HPDE6-E6E7 (cell line): ENCODE results near the gene SPPL2A.
"Not testable (repeated sequence)": the region's sequence is repeated elsewhere in the genome, so short reads cannot be mapped to it uniquely, and the experiment has no call there.

ENCODE experiments used
- DNase-seq: peaks from one replicate; pipeline ENCODE4 v3.0.0; 2011; ENCODE audit warnings: missing footprints; ENCODE audit errors: extremely low spot score

SPPL2A gene

DNA sequence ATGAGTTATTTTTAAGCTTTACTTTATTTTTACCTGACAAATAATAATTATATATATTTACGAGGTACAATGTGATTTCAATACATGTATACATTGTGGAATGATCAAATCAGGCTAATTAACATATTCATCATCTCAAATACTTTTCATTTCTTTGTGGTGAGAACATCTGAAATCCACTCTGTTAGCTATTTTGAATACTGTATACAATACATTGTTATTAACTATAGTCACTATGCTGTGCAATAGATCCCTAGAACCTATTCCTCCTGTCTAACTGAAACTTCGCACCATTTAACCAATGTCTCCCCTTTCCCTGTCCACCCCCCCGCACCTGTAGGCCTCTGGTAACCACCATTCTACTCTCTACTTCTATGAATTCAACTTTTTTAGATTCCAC, 7.9 kb upstream of the SPPL2A start:
- DNase-seq, result no peak

- no peak for DNase-seq
Observed at GRCh38 chr15:50767332-50767861, 1.9 kb upstream of the SPPL2A start.

DNA sequence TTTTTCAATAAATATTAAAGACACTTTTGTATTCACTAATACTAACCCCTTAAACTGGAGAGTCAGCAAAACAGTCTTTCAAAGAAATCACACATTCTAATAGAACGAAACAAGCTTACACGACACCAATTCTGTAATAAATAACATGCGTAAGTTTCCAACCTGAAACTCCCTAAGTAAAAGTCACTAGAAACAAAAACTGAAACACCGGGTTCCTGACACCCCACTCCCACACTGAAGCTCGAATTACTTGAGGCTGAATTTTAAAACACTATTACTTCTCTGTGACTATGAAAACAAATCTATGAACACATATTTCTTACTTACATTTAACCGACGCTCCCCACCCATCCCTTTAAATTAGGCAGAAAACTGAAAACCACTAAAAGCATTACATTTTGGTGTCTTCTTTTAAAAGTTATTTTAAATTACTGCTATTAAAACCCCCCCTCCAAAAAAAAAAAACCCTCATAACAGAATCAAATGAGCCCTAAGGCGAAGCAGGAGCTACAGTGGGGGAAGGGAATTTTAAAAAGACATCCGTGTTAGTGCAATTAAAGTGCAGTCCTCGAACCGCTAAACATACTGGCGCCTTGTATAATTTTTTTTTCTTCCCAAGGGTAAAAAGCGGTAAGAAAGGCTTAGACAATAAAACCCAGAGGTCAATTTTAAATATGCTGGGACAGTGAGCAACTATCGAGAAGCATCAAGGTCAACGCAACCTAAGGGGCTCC, 878 bp downstream of the SPPL2A start:
- no peak for DNase-seq

DNA sequence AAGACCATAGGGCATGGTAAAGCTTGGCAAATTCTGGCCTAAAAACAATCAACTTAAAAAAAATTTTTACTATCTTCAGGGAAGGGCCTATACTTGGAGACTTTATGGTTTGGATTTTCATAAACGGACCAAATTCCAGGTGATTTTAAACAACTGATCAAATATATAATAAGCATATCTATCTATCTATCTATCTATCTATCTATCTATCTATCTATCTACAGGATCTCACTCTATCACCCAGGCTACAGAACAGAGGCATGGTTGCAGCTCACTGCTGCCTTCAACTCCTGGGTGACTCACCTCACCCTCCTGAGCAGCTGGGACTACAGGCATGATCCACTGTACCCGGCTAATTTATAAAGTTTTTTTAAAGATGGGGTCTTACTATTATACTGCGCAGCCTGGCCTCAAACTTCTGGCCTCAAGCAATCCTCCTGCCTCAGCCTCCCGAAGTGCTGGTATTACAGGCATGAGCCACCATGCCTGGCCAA, 6.7 kb downstream of the SPPL2A start:
- DNase-seq, result no peak

GRCh38 chr15:50753463-50753862, 12.0 kb downstream of the SPPL2A start:
- DNase-seq, result no peak

GRCh38 chr15:50751394-50751793, 14.1 kb downstream of the SPPL2A start:
- DNase-seq, result no peak

GRCh38 chr15:50750227-50750705, 15.2 kb downstream of the SPPL2A start:
- no peak for DNase-seq

GRCh38 chr15:50747523-50747922, 18.0 kb downstream of the SPPL2A start:
- DNase-seq, result no peak

DNA sequence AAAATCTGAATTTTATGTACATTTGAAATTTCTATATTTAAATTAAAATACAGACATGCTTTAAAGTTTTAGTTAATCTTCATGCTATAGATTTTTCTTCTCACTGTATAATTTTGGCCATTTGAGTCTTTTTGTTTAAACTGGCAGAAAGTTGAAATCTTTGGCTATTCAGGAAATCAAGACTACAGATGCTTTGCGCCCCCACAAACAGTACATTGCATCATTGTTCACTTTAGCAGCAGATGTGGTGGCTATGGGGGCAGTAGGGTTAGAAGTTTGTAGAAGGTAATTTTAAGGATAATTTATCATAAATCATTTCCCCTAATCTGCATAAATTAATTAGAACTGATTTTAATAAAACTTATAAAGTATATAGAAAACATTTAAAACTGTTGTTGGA, 20.9 kb downstream of the SPPL2A start:
- no peak for DNase-seq

DNA sequence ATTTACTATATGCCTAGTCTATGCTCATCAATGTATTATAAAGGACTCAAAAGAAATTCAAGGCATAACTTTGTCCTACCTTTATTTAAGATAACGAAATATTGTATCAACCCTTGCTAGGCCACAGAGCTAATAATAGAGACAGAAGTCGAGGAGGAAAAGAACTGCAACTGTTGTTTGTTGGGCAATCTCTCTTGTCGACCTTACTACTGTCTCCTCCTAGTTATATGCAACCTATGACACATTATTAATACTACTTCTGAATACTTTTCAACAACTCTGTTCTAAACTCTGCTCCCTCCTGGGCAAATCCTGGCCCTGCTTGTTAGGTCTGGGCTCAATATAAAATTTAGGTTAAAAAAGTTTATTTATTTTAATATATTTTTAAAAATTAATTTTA, 24.6 kb downstream of the SPPL2A start:
- no peak for DNase-seq

- no peak for DNase-seq
Observed at GRCh38 chr15:50736823-50737222, 28.7 kb downstream of the SPPL2A start.

DNA sequence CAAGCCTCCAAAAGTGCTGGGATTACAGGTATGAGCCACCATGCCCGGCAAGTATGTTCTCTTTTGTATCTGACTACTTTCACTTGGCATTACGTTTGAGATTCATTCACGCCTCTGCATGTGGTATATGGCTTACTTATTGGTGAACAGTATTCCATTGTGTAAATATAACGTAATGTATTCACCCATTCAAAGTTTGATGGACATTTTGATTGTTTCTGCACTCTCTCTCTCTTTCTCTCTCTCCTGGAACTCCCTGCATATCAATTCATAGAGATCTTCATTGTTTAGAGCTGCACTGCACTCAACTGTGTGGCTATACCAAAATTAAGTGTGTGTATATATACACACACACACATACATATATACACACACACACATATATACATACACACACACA, 30.4 kb downstream of the SPPL2A start:
- no peak for DNase-seq

DNA sequence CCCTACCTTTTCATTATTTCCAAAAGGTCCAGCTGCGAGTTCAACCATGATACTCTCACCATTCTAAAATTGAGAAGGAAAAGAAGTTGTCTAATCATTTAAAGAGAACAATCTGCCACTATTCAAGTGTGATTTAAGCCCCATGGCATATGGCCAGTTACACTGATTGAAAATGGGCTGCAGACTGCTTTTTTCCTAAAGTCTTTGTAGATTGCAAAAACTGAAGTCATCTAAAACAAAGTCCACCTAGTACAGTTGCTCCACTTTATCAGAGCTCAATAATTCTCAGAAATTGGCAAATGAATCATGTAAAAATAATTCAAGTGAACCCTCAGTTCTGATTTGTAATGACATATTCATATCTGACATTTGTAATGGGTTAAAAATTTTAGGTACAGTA, 39.2 kb downstream of the SPPL2A start:
- no peak for DNase-seq

- DNase-seq, result no peak
Observed at GRCh38 chr15:50718700-50719125, 46.8 kb downstream of the SPPL2A start.

DNA sequence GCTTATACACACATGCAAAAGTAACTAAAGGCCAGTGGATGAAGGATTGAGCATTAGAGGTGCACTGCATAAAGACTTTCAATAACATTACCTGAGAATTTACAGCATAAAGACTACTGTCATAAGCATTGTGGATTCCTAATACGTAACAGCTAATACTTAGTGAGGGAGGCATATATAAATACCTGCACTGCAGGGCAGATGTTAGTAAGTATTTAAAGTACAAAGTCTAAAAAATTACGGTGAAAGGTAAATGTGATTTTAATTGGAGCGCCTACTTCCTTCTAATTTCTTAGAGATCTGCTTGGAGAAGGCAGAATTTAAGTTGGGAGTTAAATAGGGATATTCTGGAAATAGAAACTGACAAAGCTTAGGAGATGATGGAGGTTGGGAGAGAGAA, 53.5 kb downstream of the SPPL2A start:
- no peak for DNase-seq

- DNase-seq, result no peak
Observed at GRCh38 chr15:50710585-50710984, 54.9 kb downstream of the SPPL2A start.

GRCh38 chr15:50707878-50708427, 57.6 kb downstream of the SPPL2A start:
- DNase-seq, result no peak

DNA sequence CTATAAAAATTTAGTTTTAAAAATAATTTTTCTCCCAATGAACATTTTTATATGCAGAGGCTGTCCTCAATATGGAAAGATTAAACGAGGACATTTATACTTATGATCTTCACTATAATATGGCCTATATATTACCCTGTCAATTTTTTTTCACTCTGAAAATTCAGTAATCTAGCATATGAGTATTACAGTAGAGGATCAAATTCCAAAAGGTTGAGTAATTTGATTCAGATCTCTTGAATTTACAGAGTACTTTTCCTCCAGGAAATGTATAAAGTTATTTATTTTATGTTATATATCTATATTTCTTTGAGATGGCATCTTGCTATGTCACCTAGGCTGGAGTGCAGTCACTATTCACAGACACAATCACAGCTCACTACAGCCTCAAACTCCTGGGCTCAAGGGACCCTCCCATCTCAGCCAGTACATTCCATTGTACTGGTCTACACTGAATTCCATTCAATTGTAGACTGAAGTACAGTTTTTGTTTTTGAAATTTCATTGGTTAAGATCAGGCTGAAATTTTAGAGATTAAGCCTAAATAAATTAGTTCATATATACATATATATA, 62.7 kb downstream of the SPPL2A start:
- DNase-seq, result no peak

DNA sequence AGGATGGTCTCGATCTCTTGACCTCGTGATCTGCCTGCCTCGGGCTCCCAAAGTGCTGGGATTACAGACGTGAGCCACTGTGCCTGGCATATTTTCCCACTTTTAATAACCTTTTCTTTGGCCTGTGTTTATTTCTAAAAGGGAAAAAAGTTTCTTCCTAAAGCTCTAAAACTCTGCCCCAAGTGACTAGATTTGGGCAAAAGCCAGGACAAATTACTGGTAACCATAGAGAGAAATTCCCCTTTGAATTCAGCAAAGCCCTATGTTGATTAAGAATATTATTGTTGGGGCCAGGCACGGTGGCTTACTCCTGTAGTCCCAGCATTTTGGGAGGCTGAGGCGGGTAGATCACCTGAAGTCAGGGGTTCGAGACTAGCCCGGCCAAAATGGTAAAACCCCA, 67.4 kb downstream of the SPPL2A start:
- no peak for DNase-seq

- DNase-seq, result no peak
Observed at GRCh38 chr15:50697109-50697797, 68.3 kb downstream of the SPPL2A start.

DNA sequence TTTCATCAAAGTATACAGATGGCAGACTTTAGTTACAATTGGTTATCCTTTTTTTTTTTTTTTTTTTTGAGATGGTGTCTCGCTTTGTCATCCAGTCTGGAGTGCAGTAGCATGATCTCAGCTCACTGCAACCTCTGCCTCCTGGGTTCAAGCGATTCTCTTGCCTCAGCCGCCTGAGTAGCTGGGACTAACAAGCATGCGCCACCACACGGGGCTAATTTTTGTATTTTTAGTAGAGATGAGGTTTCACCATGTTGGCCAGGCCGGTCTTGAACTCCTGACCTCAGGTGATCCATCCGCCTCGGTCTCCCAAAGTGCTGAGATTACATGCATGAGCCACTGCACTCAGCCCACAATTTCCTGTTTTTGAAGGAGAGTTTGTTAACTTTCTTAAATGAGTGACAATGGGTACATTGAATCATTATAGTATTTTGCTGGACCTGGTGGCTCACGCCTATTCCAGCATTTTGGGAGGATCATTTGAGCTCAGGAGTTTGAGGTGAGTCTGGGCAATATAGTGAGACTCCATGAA, 70.8 kb downstream of the SPPL2A start:
- not testable (repeated sequence) for DNase-seq

DNA sequence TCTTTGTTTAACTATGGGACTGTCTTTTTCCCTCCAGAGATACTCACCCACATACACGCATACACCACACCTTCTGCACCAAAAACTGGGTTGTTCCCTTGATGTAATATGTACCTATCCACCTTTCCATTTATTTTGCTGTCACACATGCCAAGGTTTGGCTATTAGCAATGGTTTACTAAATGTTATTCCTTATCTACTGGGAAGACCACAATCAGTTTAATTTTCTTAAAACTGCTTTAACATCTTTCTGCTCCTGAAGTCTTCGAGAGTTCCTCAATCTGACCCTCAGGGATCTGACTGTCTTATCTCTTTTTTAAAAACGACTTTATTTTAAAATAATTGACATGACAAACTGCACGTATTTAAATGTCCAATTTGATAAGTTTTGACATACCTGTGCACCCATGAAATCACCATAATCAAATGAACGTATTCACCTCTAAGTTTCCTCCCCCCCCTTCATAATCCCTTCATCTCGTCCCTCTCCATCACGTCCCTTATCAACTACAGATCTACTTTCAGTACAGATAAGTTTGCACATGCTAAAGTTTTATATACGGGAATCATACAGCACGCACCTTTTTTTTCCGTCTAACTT, 78.1 kb downstream of the SPPL2A start:
- no peak for DNase-seq
